HepG2 (cell line): ENCODE data around the gene BCL2L11. TPM values are rescaled to one million over a fixed set of nuclear protein-coding genes. Genes with fewer than 3 reads are reported as not detected.

Experiments used
- ATAD3A ChIP-seq: sonication (generic); formaldehyde crosslinking; IDR thresholded peaks from 2 replicates; pipeline ENCODE4 v1.4.0; 2020; ENCODE audit warnings: missing genetic modification reagents
- ATM ChIP-seq: fragments of 450-650 bp; IDR thresholded peaks from 2 replicates; pipeline ENCODE4 v1.7.1; 2017; ENCODE audit warnings: mild to moderate bottlenecking, borderline replicate concordance
- BORCS8-MEF2B ChIP-seq: sonication (generic); formaldehyde crosslinking; IDR thresholded peaks from 2 replicates; pipeline ENCODE4 v1.8.0; 2022; ENCODE audit warnings: mild to moderate bottlenecking, missing genetic modification reagents
- CEBPG ChIP-seq: IDR thresholded peaks from 2 replicates; pipeline ENCODE4 v1.6.1; 2016
- DBP ChIP-seq: sonication (generic); formaldehyde crosslinking; IDR thresholded peaks from 2 replicates; pipeline ENCODE4 v1.4.0; 2020; ENCODE audit warnings: missing genetic modification reagents; ENCODE audit errors: not compliant biosample characterization
- IRX3 ChIP-seq: sonication (generic); formaldehyde crosslinking; IDR thresholded peaks from 2 replicates; pipeline ENCODE4 v1.8.1; 2023; ENCODE audit warnings: mild to moderate bottlenecking, low read depth, missing genetic modification reagents, borderline replicate concordance
- LRRFIP1 ChIP-seq: sonication (generic); formaldehyde crosslinking; conservative IDR thresholded peaks from 2 replicates; pipeline ENCODE4 v1.4.0; 2020; ENCODE audit warnings: missing genetic modification reagents
- NFKB2 ChIP-seq: sonication (generic); formaldehyde crosslinking; IDR thresholded peaks from 2 replicates; pipeline ENCODE4 v1.4.0; 2020; ENCODE audit warnings: missing genetic modification reagents, borderline replicate concordance
- PCBP2 ChIP-seq: fragments of 200-400 bp; formaldehyde crosslinking; optimal IDR thresholded peaks from 2 replicates; pipeline ENCODE3; 2018; ENCODE audit warnings: low read length, low read depth; ENCODE audit not compliant: poor library complexity, severe bottlenecking
- PLSCR1 ChIP-seq: sonication (generic); formaldehyde crosslinking; IDR thresholded peaks from 2 replicates; pipeline ENCODE4 v1.5.0; 2020; ENCODE audit warnings: missing genetic modification reagents, mild to moderate bottlenecking, borderline replicate concordance
- RARA ChIP-seq: IDR thresholded peaks from 2 replicates; pipeline ENCODE4 v1.6.1; 2016; ENCODE audit warnings: missing genetic modification reagents, missing compliant biosample characterization
- SATB2 ChIP-seq: sonication (generic); formaldehyde crosslinking; IDR thresholded peaks from 2 replicates; pipeline ENCODE4 v1.5.0; 2020; ENCODE audit warnings: missing genetic modification reagents
- SNAI1 ChIP-seq: sonication (generic); formaldehyde crosslinking; IDR thresholded peaks from 2 replicates; pipeline ENCODE4 v1.5.0; 2020; ENCODE audit warnings: mild to moderate bottlenecking, missing genetic modification reagents, borderline replicate concordance
- SNAPC2 ChIP-seq: sonication (generic); formaldehyde crosslinking; IDR thresholded peaks from 2 replicates; pipeline ENCODE4 v1.8.1; 2022; ENCODE audit warnings: mild to moderate bottlenecking, missing genetic modification reagents
- STAT5B ChIP-seq: sonication (generic); formaldehyde crosslinking; IDR thresholded peaks from 2 replicates; pipeline ENCODE4 v1.4.0; 2020; ENCODE audit warnings: missing genetic modification reagents
- TGIF2 ChIP-seq: IDR thresholded peaks from 2 replicates; pipeline ENCODE4 v1.6.1; 2016; ENCODE audit warnings: control low read depth, missing compliant biosample characterization
- TOPORS ChIP-seq: sonication (generic); formaldehyde crosslinking; IDR thresholded peaks from 2 replicates; pipeline ENCODE4 v1.8.0; 2023; ENCODE audit warnings: mild to moderate bottlenecking, missing genetic modification reagents
- YY1 ChIP-seq: IDR thresholded peaks from 2 replicates; pipeline ENCODE4 v1.6.1; 2011; ENCODE audit warnings: low read length, low read depth, moderate library complexity, mild to moderate bottlenecking; ENCODE audit not compliant: insufficient read depth, insufficient replicate concordance
- ZBTB25 ChIP-seq: IDR thresholded peaks from 2 replicates; pipeline ENCODE4 v1.6.1; 2018; ENCODE audit warnings: missing genetic modification reagents
- ZKSCAN1 ChIP-seq: fragments of 150-350 bp; IDR thresholded peaks from 2 replicates; pipeline ENCODE4 v1.6.1; 2014; ENCODE audit warnings: low read length
- ZNF260 ChIP-seq: sonication (generic); formaldehyde crosslinking; IDR thresholded peaks from 2 replicates; pipeline ENCODE4 v1.4.0; 2020; ENCODE audit warnings: missing genetic modification reagents, low read depth, mild to moderate bottlenecking, borderline replicate concordance
- ZNF430 ChIP-seq: sonication (generic); formaldehyde crosslinking; IDR thresholded peaks from 2 replicates; pipeline ENCODE4 v1.9.0; 2021; ENCODE audit warnings: mild to moderate bottlenecking, missing genetic modification reagents
- ZNF446 ChIP-seq: sonication (generic); formaldehyde crosslinking; IDR thresholded peaks from 2 replicates; pipeline ENCODE4 v1.5.0; 2020; ENCODE audit warnings: mild to moderate bottlenecking, missing genetic modification reagents
- ZNF597 ChIP-seq: sonication (generic); formaldehyde crosslinking; IDR thresholded peaks from 2 replicates; pipeline ENCODE4 v1.5.0; 2020; ENCODE audit warnings: missing genetic modification reagents
- ZNF790 ChIP-seq: sonication (generic); formaldehyde crosslinking; IDR thresholded peaks from 2 replicates; pipeline ENCODE4 v1.8.0; 2022; ENCODE audit warnings: missing genetic modification reagents, mild to moderate bottlenecking, borderline replicate concordance
- polyA plus RNA-seq, 8 experiments: library from polyadenylated mRNA; depleted of rRNA in 3 of 8; stranded (reverse) in 7 of 8; unstranded in 1 of 8; fragments of >200 nt; fragmentation: Illumina TruSeq in 4 of 8; extraction: Trizol in 4 of 8; gene quantifications; 2 replicates each; pipeline versions ENCODE4 v1.2.1 to v1.2.3, GENCODE V29; 2011 to 2016; ENCODE audit warnings: low read depth in 4 of 8, missing spikeins in 1 of 8, mixed read lengths in 1 of 8; ENCODE audit not compliant: insufficient read depth in 1 of 8
- total RNA-seq, 5 experiments: library from RNA; depleted of rRNA; stranded (reverse); fragments of >200 nt; fragmentation: Illumina TruSeq; extraction: Trizol; gene quantifications; 2 replicates each; pipeline ENCODE4 v1.2.3, GENCODE V29; 2016; ENCODE audit warnings: low read depth in 1 of 5

BCL2L11 gene
- total and polyA plus RNA-seq, 2 of the 13 experiments (the other 11 are each of a cell fraction or from before 2014, with no cell fraction given), result 6.1 to 9.7 TPM

GRCh38 chr2:111178730-111179405, 58.2 kb downstream of the BCL2L11 start (continued):
- TF ChIP-seq LRRFIP1 (no peak), ZNF446 (no peak), ATM (no peak), BORCS8-MEF2B (CRISPR knock-in tag) (peak; percentile 48; the same call in 1 of the 2 replicates), TGIF2 (CRISPR knock-in tag) (peak; percentile 37; the same call in 1 of the 2 replicates), ZNF430 (CRISPR knock-in tag) (no peak), CEBPG (peak; percentile 82), NFKB2 (no peak), ZNF597 (CRISPR knock-in tag) (no peak), SATB2 (no peak), RARA (peak; percentile 87), DBP (CRISPR knock-in tag) (no peak), SNAPC2 (CRISPR knock-in tag) (peak; percentile 50; the same call in 1 of the 2 replicates), TOPORS (no peak), ATAD3A (0 out of 2 replicates have a peak, but pooled peaks have one; percentile 30), SNAI1 (CRISPR knock-in tag) (0 out of 2 replicates have a peak, but pooled peaks have one; percentile 45), ZKSCAN1 (no peak), PCBP2 (no peak), ZNF790 (CRISPR knock-in tag) (no peak), STAT5B (CRISPR knock-in tag) (no peak), ZNF260 (CRISPR knock-in tag) (no peak), PLSCR1 (CRISPR knock-in tag) (no peak), ZBTB25 (no peak), IRX3 (CRISPR knock-in tag) (no peak), YY1 (no peak)
